Activated naive CD4-positive, alpha-beta T cell treated with anti-CD3 and anti-CD28 coated beads, Interleukin-2, amount 50 U/mL, for 72 hours (primary cell): ENCODE data around the gene PDE6G. TPM values are rescaled to one million over a fixed set of nuclear protein-coding genes. Genes with fewer than 3 reads are reported as not detected.

Experiments
- ATAC-seq, 2 donors: fragments of 150-1000 bp; cut with Tn5 transposase; 2 replicates each; pipeline ENCODE4 v1.10.0; 2021; ENCODE audit warnings: mild to moderate bottlenecking in 2 of 2, moderate library complexity in 2 of 2
- DNase-seq, 2 donors: peaks; one replicate each; pipeline ENCODE4 v3.0.0; 2021 to 2022; ENCODE audit warnings: low spot score in 2 of 2
- H3K27ac Mint-ChIP-seq, 2 donors: one replicate each; pipeline ENCODE4 v1.8.0; 2022; ENCODE audit warnings: mild to moderate bottlenecking in 2 of 2, mixed read lengths in 2 of 2
- H3K36me3 Mint-ChIP-seq, 2 donors: one replicate each; pipeline ENCODE4 v1.8.0; 2022; ENCODE audit warnings: mixed read lengths in 2 of 2
- H3K9me3 Mint-ChIP-seq, 2 donors: one replicate each; pipeline ENCODE4 v1.8.0; 2022; ENCODE audit warnings: mixed read lengths in 2 of 2
- total RNA-seq, 2 donors: library from RNA; stranded (reverse); gene quantifications; one replicate each; pipeline ENCODE4 v1.2.3, GENCODE V29; 2022

PDE6G gene
- total RNA-seq, 2 donors from 2014 or later = 5.8 to 8.1 TPM

- H3K36me3 Mint-ChIP-seq = peaks cover 5 to 22% of the 10 kb centered on the region in 2 donors
- peak in 1 of 2 donors; percentile 21 for ATAC-seq
Measured at GRCh38 chr17:81673561-81674258, 17.4 kb upstream of the PDE6G start.

GRCh38 chr17:81672954-81673353 lies 16.6 kb upstream of the PDE6G start:
- H3K27ac Mint-ChIP-seq = no peak overlapping the region
- ATAC-seq = no peak
- H3K9me3 Mint-ChIP-seq = no peaks in the 10 kb centered on the region
- DNase-seq = no peak
- peaks cover 12 to 27% of the 10 kb centered on the region in 2 donors for H3K36me3 Mint-ChIP-seq

More at GRCh38 chr17:81673561-81674258, 17.4 kb upstream of the PDE6G start:
- H3K27ac Mint-ChIP-seq = no peak overlapping the region
- H3K9me3 Mint-ChIP-seq = no peaks in the 10 kb centered on the region
- no peak for DNase-seq

GRCh38 chr17:81672504-81672903 lies 16.2 kb upstream of the PDE6G start:
- peaks cover 17 to 31% of the 10 kb centered on the region in 2 donors for H3K36me3 Mint-ChIP-seq
- no peak for ATAC-seq

GRCh38 chr17:81667754-81668153 lies 11.4 kb upstream of the PDE6G start:
- H3K9me3 Mint-ChIP-seq = no peaks in the 10 kb centered on the region
- no peak for ATAC-seq

More at GRCh38 chr17:81672504-81672903, 16.2 kb upstream of the PDE6G start:
- no peak for DNase-seq
- Mint-ChIP-seq H3K27ac (peak overlapping the region in 1 of 2 donors; percentile 81), H3K9me3 (no peaks in the 10 kb centered on the region)

GRCh38 chr17:81666342-81667191 lies 10.2 kb upstream of the PDE6G start, which contains the start of the genes CCDC137 and OXLD1:
TSS of gene CCDC137 (plus strand) at chr17:81666737. CDS start at chr17:81666767, 30 bp downstream.
TSS of gene OXLD1 (minus strand) at chr17:81666605. CDS start at chr17:81666577, 28 bp downstream.
- peak within 1 kb of the TSS; percentile 93 for H3K27ac Mint-ChIP-seq
- ATAC-seq (peak; percentile 92 to 96), DNase-seq (peak; percentile 93 to 97)
- H3K9me3 Mint-ChIP-seq = no peaks in the 10 kb centered on the region
- peaks cover 42 to 45% of the 10 kb centered on the region in 2 donors for H3K36me3 Mint-ChIP-seq

More at GRCh38 chr17:81667754-81668153, 11.4 kb upstream of the PDE6G start:
- DNase-seq = no peak
- Mint-ChIP-seq H3K36me3 (peaks cover 45 to 53% of the 10 kb centered on the region in 2 donors), H3K27ac (peak overlapping the region in 1 of 2 donors; percentile 93)

GRCh38 chr17:81666092-81666341 lies 9.7 kb upstream of the PDE6G start:
- no peaks in the 10 kb centered on the region for H3K9me3 Mint-ChIP-seq
- peaks cover 42 to 45% of the 10 kb centered on the region in 2 donors for H3K36me3 Mint-ChIP-seq
- peak; percentile 2 to 4 for ATAC-seq
- peak overlapping the region; percentile 93 for H3K27ac Mint-ChIP-seq
- no peak for DNase-seq

GRCh38 chr17:81665205-81666091 lies 9.1 kb upstream of the PDE6G start:
- ATAC-seq (peak; percentile 31 to 38), DNase-seq (peak; percentile 49 to 71)
- H3K36me3 Mint-ChIP-seq = peaks cover 42 to 45% of the 10 kb centered on the region in 2 donors
- peak overlapping the region; percentile 93 for H3K27ac Mint-ChIP-seq
- H3K9me3 Mint-ChIP-seq = no peaks in the 10 kb centered on the region

- H3K36me3 Mint-ChIP-seq = peaks cover 34 to 40% of the 10 kb centered on the region in 2 donors
- DNase-seq (peak in 1 of 2 donors; percentile 72), ATAC-seq (peak in 1 of 2 donors; percentile 8)
- H3K27ac Mint-ChIP-seq = peak overlapping the region; percentile 79 to 93
- H3K9me3 Mint-ChIP-seq = no peaks in the 10 kb centered on the region
Measured at GRCh38 chr17:81664051-81664470, 7.7 kb upstream of the PDE6G start.

- Mint-ChIP-seq H3K27ac (peak overlapping the region in 1 of 2 donors; percentile 93), H3K36me3 (peaks cover 22 to 23% of the 10 kb centered on the region in 2 donors), H3K9me3 (no peaks in the 10 kb centered on the region)
- no peak for DNase-seq
- ATAC-seq = no peak
Measured at GRCh38 chr17:81662002-81662401, 5.7 kb upstream of the PDE6G start.

GRCh38 chr17:81660441-81660840 lies 4.1 kb upstream of the PDE6G start:
- peaks cover 6 to 8% of the 10 kb centered on the region in 2 donors for H3K36me3 Mint-ChIP-seq
- no peaks in the 10 kb centered on the region for H3K9me3 Mint-ChIP-seq
- H3K27ac Mint-ChIP-seq = no peak overlapping the region
- DNase-seq = no peak
- ATAC-seq = no peak

GRCh38 chr17:81659038-81659437 lies 2.7 kb upstream of the PDE6G start:
- H3K27ac Mint-ChIP-seq = no peak overlapping the region
- DNase-seq = no peak
- no peaks in the 10 kb centered on the region for H3K9me3 Mint-ChIP-seq
- H3K36me3 Mint-ChIP-seq = no peaks in the 10 kb centered on the region
- ATAC-seq = no peak

GRCh38 chr17:81656835-81657234 lies 493 bp upstream of the PDE6G start:
- peaks cover 0 to 2% of the 10 kb centered on the region in 2 donors for H3K36me3 Mint-ChIP-seq
- H3K27ac Mint-ChIP-seq = no peak overlapping the region
- no peak for ATAC-seq
- no peak for DNase-seq
- H3K9me3 Mint-ChIP-seq = no peaks in the 10 kb centered on the region

GRCh38 chr17:81655378-81656117 lies 794 bp downstream of the PDE6G start:
- H3K27ac Mint-ChIP-seq = no peak overlapping the region
- ATAC-seq (no peak), DNase-seq (no peak)
- H3K36me3 Mint-ChIP-seq = peaks cover 0 to 5% of the 10 kb centered on the region in 2 donors
- H3K9me3 Mint-ChIP-seq = no peaks in the 10 kb centered on the region

- Mint-ChIP-seq H3K36me3 (peaks cover 5 to 9% of the 10 kb centered on the region in 2 donors), H3K27ac (peak overlapping the region in 1 of 2 donors; percentile 75), H3K9me3 (no peaks in the 10 kb centered on the region)
- DNase-seq (no peak), ATAC-seq (peak; percentile 67 to 70)
Measured at GRCh38 chr17:81652906-81653771, 3.2 kb downstream of the PDE6G start.

GRCh38 chr17:81651692-81652091 lies 4.7 kb downstream of the PDE6G start:
- DNase-seq (no peak), ATAC-seq (no peak)
- no peaks in the 10 kb centered on the region for H3K9me3 Mint-ChIP-seq
- peaks cover 5 to 9% of the 10 kb centered on the region in 2 donors for H3K36me3 Mint-ChIP-seq
- no peak overlapping the region for H3K27ac Mint-ChIP-seq
